ENCODE results near the gene CAPN5.

CAPN5 gene

GRCh38 chr11:77130763-77131513 lies 64.2 kb downstream of the CAPN5 start:
- Mint-ChIP-seq H3K36me3 (ENCODE audit: low read depth) (no peaks in the 10 kb centered on the region), H3K27me3 (peaks cover 25% of the 10 kb centered on the region), H3K4me3 (no peak overlapping the region), H3K9me3 (no peaks in the 10 kb centered on the region), H3K27ac (no peak overlapping the region), H3K4me1 (ENCODE audit: low read depth) (peaks cover 13% of the 10 kb centered on the region)
- intact Hi-C loops (cut with micrococcal nuclease), result no loop called here

GRCh38 chr11:77131560-77131959 lies 64.8 kb downstream of the CAPN5 start:
- intact Hi-C loops (cut with micrococcal nuclease), result no loop called here
- H3K36me3 Mint-ChIP-seq (ENCODE audit: low read depth), result no peaks in the 10 kb centered on the region
- H3K27me3 Mint-ChIP-seq, result peaks cover 26% of the 10 kb centered on the region
- H3K9me3 Mint-ChIP-seq, result no peaks in the 10 kb centered on the region
- peaks cover 13% of the 10 kb centered on the region for H3K4me1 Mint-ChIP-seq (ENCODE audit: low read depth)
- no peak overlapping the region for H3K27ac Mint-ChIP-seq
- no peak overlapping the region for H3K4me3 Mint-ChIP-seq

GRCh38 chr11:77135069-77135468 lies 68.3 kb downstream of the CAPN5 start:
- H3K27me3 Mint-ChIP-seq, result peaks cover 45% of the 10 kb centered on the region
- no peak overlapping the region for H3K27ac Mint-ChIP-seq
- no peaks in the 10 kb centered on the region for H3K9me3 Mint-ChIP-seq
- no peak overlapping the region for H3K4me3 Mint-ChIP-seq
- intact Hi-C loops (cut with micrococcal nuclease), result no loop called here
- no peaks in the 10 kb centered on the region for H3K36me3 Mint-ChIP-seq (ENCODE audit: low read depth)
- no peaks in the 10 kb centered on the region for H3K4me1 Mint-ChIP-seq (ENCODE audit: low read depth)

GRCh38 chr11:77136074-77136473 lies 69.3 kb downstream of the CAPN5 start:
- no peak overlapping the region for H3K27ac Mint-ChIP-seq
- intact Hi-C loops (cut with micrococcal nuclease), result loop anchor here (1.0 kb wide), 1 partner anchor 33 kb away; no protein-coding TSS in a partner anchor
- peaks cover 50% of the 10 kb centered on the region for H3K27me3 Mint-ChIP-seq

GRCh38 chr11:77136784-77137420 lies 70.1 kb downstream of the CAPN5 start:
- intact Hi-C loops (cut with micrococcal nuclease), result loop anchor here (1.0 kb wide), 1 partner anchor 32 kb away; no protein-coding TSS in a partner anchor
- H3K36me3 Mint-ChIP-seq (ENCODE audit: low read depth), result no peaks in the 10 kb centered on the region
- no peak overlapping the region for H3K27ac Mint-ChIP-seq
- H3K4me3 Mint-ChIP-seq, result no peak overlapping the region
- no peaks in the 10 kb centered on the region for H3K4me1 Mint-ChIP-seq (ENCODE audit: low read depth)
- peaks cover 51% of the 10 kb centered on the region for H3K27me3 Mint-ChIP-seq
- no peaks in the 10 kb centered on the region for H3K9me3 Mint-ChIP-seq

More at GRCh38 chr11:77136074-77136473, 69.3 kb downstream of the CAPN5 start:
- no peak overlapping the region for H3K4me3 Mint-ChIP-seq
- H3K4me1 Mint-ChIP-seq (ENCODE audit: low read depth), result no peaks in the 10 kb centered on the region
- H3K9me3 Mint-ChIP-seq, result no peaks in the 10 kb centered on the region
- no peaks in the 10 kb centered on the region for H3K36me3 Mint-ChIP-seq (ENCODE audit: low read depth)

GRCh38 chr11:77137421-77137820 lies 70.7 kb downstream of the CAPN5 start:
- peaks cover 55% of the 10 kb centered on the region for H3K27me3 Mint-ChIP-seq
- intact Hi-C loops (cut with micrococcal nuclease), result no loop called here
- H3K4me1 Mint-ChIP-seq (ENCODE audit: low read depth), result no peaks in the 10 kb centered on the region
- H3K4me3 Mint-ChIP-seq, result no peak overlapping the region
- H3K36me3 Mint-ChIP-seq (ENCODE audit: low read depth), result no peaks in the 10 kb centered on the region
- H3K27ac Mint-ChIP-seq, result no peak overlapping the region
- no peaks in the 10 kb centered on the region for H3K9me3 Mint-ChIP-seq

- Mint-ChIP-seq H3K4me3 (no peak overlapping the region), H3K9me3 (no peaks in the 10 kb centered on the region), H3K27me3 (peaks cover 56% of the 10 kb centered on the region), H3K27ac (no peak overlapping the region), H3K4me1 (ENCODE audit: low read depth) (no peaks in the 10 kb centered on the region), H3K36me3 (ENCODE audit: low read depth) (no peaks in the 10 kb centered on the region)
- intact Hi-C loops (cut with micrococcal nuclease), result no loop called here
These were observed 71.4 kb downstream of the CAPN5 start for GRCh38 chr11:77138106-77138649.

- H3K36me3 Mint-ChIP-seq (ENCODE audit: low read depth), result no peaks in the 10 kb centered on the region
These were observed 72.4 kb downstream of the CAPN5 start for GRCh38 chr11:77139201-77139600.

GRCh38 chr11:77140231-77140851 lies 73.6 kb downstream of the CAPN5 start:
- H3K36me3 Mint-ChIP-seq (ENCODE audit: low read depth), result no peaks in the 10 kb centered on the region
- no peak overlapping the region for H3K4me3 Mint-ChIP-seq
- H3K9me3 Mint-ChIP-seq, result no peaks in the 10 kb centered on the region
- intact Hi-C loops (cut with micrococcal nuclease), result no loop called here
- no peak overlapping the region for H3K27ac Mint-ChIP-seq
- no peaks in the 10 kb centered on the region for H3K4me1 Mint-ChIP-seq (ENCODE audit: low read depth)
- peaks cover 63% of the 10 kb centered on the region for H3K27me3 Mint-ChIP-seq

More at GRCh38 chr11:77139201-77139600, 72.4 kb downstream of the CAPN5 start:
- intact Hi-C loops (cut with micrococcal nuclease), result no loop called here
- Mint-ChIP-seq H3K4me3 (no peak overlapping the region), H3K4me1 (ENCODE audit: low read depth) (no peaks in the 10 kb centered on the region), H3K27ac (no peak overlapping the region), H3K27me3 (peaks cover 61% of the 10 kb centered on the region), H3K9me3 (no peaks in the 10 kb centered on the region)

- Mint-ChIP-seq H3K9me3 (no peaks in the 10 kb centered on the region), H3K4me1 (ENCODE audit: low read depth) (no peaks in the 10 kb centered on the region), H3K4me3 (no peak overlapping the region), H3K27ac (no peak overlapping the region), H3K36me3 (ENCODE audit: low read depth) (no peaks in the 10 kb centered on the region), H3K27me3 (peaks cover 65% of the 10 kb centered on the region)
- intact Hi-C loops (cut with micrococcal nuclease), result no loop called here
These were observed 74.3 kb downstream of the CAPN5 start for GRCh38 chr11:77141034-77141433.

GRCh38 chr11:77141475-77141874 lies 74.7 kb downstream of the CAPN5 start:
- Mint-ChIP-seq H3K36me3 (ENCODE audit: low read depth) (no peaks in the 10 kb centered on the region), H3K27ac (no peak overlapping the region), H3K27me3 (peaks cover 65% of the 10 kb centered on the region), H3K4me3 (no peak overlapping the region), H3K9me3 (no peaks in the 10 kb centered on the region), H3K4me1 (ENCODE audit: low read depth) (no peaks in the 10 kb centered on the region)
- intact Hi-C loops (cut with micrococcal nuclease), result no loop called here

GRCh38 chr11:77142091-77142975 lies 75.6 kb downstream of the CAPN5 start:
- Mint-ChIP-seq H3K9me3 (no peaks in the 10 kb centered on the region), H3K4me1 (ENCODE audit: low read depth) (no peaks in the 10 kb centered on the region), H3K4me3 (no peak overlapping the region), H3K27ac (no peak overlapping the region), H3K36me3 (ENCODE audit: low read depth) (no peaks in the 10 kb centered on the region), H3K27me3 (peaks cover 65% of the 10 kb centered on the region)
- intact Hi-C loops (cut with micrococcal nuclease), result no loop called here

GRCh38 chr11:77143405-77144020 lies 76.7 kb downstream of the CAPN5 start:
- peaks cover 8% of the 10 kb centered on the region for H3K4me1 Mint-ChIP-seq (ENCODE audit: low read depth)
- peaks cover 64% of the 10 kb centered on the region for H3K27me3 Mint-ChIP-seq
- H3K27ac Mint-ChIP-seq, result no peak overlapping the region
- no peak overlapping the region for H3K4me3 Mint-ChIP-seq
- intact Hi-C loops (cut with micrococcal nuclease), result no loop called here
- no peaks in the 10 kb centered on the region for H3K9me3 Mint-ChIP-seq
- no peaks in the 10 kb centered on the region for H3K36me3 Mint-ChIP-seq (ENCODE audit: low read depth)

All from dendritic cell treated with granulocyte-macrophage colony-stimulating factor and Interleukin-4, amounts not matched to agents 40 ng/mL and 50 ng/mL, for 4 days (primary cell).